H1 (cell line): ENCODE results near the gene TNIK. TPM values are rescaled to one million over a fixed set of nuclear protein-coding genes. Genes with fewer than 3 reads are reported as not detected.

Experiments used
- CEBPB ChIP-seq: IDR thresholded peaks from 2 replicates; pipeline ENCODE4 v1.6.1; 2012; ENCODE audit warnings: low read depth, low read length
- GABPA ChIP-seq: IDR thresholded peaks from 2 replicates; pipeline ENCODE4 v1.6.1; 2011; ENCODE audit warnings: mild to moderate bottlenecking, low read length, moderate library complexity, borderline replicate concordance; ENCODE audit not compliant: insufficient read depth
- KDM4A ChIP-seq: IDR thresholded peaks from one replicate; pipeline ENCODE4 v1.7.1; 2012; ENCODE audit warnings: low read depth, mild to moderate bottlenecking, moderate library complexity, low read length, inconsistent platforms; ENCODE audit not compliant: severe bottlenecking
- NRF1 ChIP-seq: IDR thresholded peaks from 2 replicates; pipeline ENCODE4 v1.6.1; 2011; ENCODE audit warnings: mild to moderate bottlenecking, low read depth, low read length, improper control_type of control experiment
- RNF2 ChIP-seq: fragments of 200-900, 300-1000 bp; sonication (generic); IDR thresholded peaks from 2 replicates; pipeline ENCODE4 v1.7.1; 2016; ENCODE audit warnings: borderline replicate concordance, low read depth, mild to moderate bottlenecking, antibody characterized with exemption, low read length; ENCODE audit not compliant: poor library complexity, severe bottlenecking; ENCODE audit errors: missing control alignments
- SRF ChIP-seq: IDR thresholded peaks from 2 replicates; pipeline ENCODE4 v1.6.1; 2011; ENCODE audit warnings: mild to moderate bottlenecking, low read depth, low read length, moderate library complexity
- TBP ChIP-seq: IDR thresholded peaks from 2 replicates; pipeline ENCODE4 v1.6.1; 2011; ENCODE audit warnings: low read depth, low read length, improper control_type of control experiment
- YY1 ChIP-seq: IDR thresholded peaks from 2 replicates; pipeline ENCODE4 v1.6.1; 2011; ENCODE audit warnings: low read depth, mild to moderate bottlenecking, low read length
- polyA plus RNA-seq, 7 experiments: library from polyadenylated mRNA; depleted of rRNA in 3 of 7; stranded (reverse) in 5 of 7; unstranded in 2 of 7; fragments of >200 nt in 5 of 7; fragments of 200-250 nt in 2 of 7; gene quantifications; 1 replicate in 5 of 7; 2 replicates in 1 of 7; 4 replicates in 1 of 7; pipeline versions ENCODE4 v1.2.1 to v1.2.3, GENCODE V29; 2011 to 2013; ENCODE audit warnings: missing spikeins in 2 of 7, mixed read lengths in 2 of 7
- total RNA-seq: library from RNA; stranded (reverse); fragmentation: NEBNext Ultra II Directional; extraction: Animal tissue kit (Norgen Biotek cat#: 25700); gene quantifications from 2 replicates; pipeline ENCODE4 v1.2.1, GENCODE V29; 2021

The TNIK gene
- total and polyA plus RNA-seq, 2 of the 8 experiments (the other 6 are each of a cell fraction or from before 2014, with no cell fraction given), result 7.4 to 42.0 TPM

DNA sequence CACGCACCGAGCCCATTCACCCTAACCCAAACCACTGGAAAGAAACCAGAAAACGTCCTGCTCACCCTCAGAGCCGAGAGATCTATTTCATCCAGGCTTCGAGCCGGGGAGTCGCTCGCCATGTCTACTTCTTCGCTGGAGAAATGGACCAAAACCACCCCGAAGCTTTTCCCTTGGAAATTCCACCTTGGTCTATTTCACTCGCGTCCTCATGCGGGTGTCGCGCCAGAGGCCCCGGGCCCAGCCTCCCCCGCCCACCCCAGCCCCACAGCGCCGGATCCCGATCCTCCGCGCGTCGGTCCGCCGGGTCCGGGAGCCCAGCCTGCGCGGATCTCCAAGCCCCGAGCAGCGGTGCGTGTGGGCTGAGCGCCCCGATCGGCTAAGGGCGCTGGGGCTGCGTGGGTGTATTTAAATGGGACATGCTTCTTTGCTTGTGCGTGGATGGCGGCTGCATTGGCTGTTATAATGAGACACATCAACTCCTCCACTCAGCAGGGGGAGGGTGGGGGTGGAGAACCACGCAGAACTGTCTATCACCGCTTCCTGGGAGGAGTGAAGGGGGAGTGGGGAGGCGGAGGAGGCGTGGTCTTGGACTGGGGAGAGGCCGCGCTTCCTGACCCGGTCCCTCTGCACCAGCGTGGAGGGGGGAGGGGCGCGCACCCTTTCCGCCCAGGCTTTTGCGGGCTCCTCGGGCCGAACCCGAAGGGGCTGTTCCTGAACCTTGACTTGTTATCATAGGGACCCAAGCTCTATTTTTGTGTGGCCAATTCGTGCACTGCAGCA lies at the start of gene TNIK (continued):
- TF ChIP-seq SRF, result no peak
- no peak for TF ChIP-seq TBP
- peak; percentile 95 for TF ChIP-seq KDM4A
- TF ChIP-seq CEBPB, result no peak
- TF ChIP-seq NRF1, result no peak
- no peak for TF ChIP-seq YY1
- no peak for TF ChIP-seq RNF2
- 0 out of 2 replicates have a peak, but pooled peaks have one; percentile 9 for TF ChIP-seq GABPA
- TF ChIP-seq, all 59 proteins: peak for 11
